ENCODE measurements around the gene NEUROD4.

Gene NEUROD4

GRCh38 chr12:54998958-54999510 is 20.7 kb upstream of the NEUROD4 start:
- DNase-seq: no peak

DNA sequence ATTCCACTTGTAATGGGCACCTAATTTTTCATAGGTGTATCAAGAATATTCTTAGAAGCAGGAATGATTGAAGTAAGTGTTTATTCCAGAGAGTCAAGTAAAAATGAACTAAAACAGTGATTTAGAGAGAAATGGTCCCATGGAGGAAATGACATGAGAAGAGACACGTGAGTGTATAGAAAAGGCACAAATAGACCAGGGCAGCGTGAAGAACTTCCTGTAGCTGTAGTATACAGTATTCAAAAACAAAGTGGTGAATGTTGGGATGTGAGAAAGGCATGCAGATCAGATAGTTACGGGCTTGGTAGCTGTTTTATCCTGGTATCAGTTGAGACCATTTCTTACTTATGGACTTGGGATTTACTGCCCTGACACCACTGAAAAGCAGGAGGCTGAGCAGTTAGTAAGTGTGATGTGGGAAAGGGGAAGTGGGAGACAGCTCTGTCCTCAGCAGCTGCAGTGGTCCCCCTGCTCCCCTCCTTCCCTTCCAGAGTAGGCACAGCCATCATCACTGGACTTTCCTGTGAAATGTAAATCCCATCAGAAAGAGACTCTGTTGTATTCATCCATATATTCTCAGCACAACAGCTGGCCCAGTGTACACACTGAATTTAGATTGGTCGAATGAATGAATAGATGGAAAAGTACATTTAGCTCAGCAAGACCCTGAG is 18.4 kb upstream of the NEUROD4 start:
- no peak for DNase-seq

DNA sequence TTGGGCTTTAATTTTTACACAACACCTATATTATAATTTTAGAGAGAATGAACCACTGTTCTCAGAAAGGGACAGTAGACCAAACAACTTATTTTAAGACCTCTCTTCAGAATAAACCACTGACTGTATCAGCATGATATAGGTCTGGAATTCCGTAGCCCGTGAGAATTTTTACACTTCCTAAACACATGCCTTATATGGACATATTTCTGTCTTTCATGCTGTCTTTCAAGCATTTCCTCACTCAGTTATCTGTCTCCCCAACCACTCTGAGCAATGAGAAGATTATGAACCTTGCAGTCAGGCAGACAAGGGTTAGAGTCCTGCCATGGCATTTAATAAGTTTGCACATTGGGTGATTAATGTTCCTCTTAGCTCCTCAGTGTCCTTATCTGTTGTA is 17.4 kb upstream of the NEUROD4 start:
- DNase-seq: no peak

DNA sequence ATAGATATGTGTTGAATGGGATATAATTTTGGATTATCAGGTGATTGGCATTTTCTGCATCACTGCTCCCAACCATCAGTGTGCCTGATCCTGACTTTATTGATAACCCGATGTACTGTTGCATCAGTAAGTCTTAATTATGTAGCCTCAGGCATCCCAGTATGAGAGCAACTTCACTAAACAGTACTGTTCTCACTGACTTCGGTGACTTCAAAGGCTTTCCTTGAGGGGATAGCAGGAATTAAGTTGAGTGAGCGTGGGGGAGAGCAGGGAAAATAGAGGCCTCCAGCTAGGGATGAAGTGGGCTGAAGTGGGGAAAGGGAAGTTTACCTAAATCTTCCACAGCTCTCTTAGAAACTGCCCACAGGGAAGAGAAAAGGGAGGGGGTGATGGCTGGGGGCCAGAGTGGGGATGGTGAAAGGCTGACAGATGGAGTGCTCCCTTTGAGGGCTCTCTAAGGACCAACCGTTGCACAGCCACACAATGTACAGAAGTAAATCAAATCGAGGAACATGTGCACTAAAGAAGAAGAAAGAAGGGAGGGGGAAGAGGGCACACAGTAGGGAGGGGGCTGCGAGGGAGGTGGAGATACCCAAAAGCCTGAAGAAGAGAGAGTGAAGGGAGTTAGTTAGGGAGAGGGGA is 10.7 kb upstream of the NEUROD4 start:
- DNase-seq: no peak

GRCh38 chr12:55017416-55017925 is 2.3 kb upstream of the NEUROD4 start:
- no peak for DNase-seq

DNA sequence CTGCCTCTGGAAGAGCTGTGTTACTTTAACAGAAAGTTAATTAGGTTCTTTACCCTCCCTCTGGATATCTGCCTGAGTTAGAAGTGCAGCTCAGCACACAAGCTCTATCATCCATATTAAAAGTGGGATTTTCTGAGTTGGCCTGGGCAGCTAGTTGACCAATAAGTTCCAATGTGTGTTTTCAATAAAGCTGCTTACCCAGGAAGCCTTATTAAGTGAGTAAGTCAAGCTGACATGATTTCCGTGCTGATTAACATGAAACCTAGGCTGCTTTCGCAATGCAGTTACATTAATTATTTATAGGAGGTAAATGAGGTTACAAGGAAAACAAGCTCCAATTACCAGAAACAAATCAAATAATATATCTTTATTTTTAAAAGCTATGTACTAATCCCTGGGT is 4.8 kb downstream of the NEUROD4 start:
- no peak for DNase-seq

DNA sequence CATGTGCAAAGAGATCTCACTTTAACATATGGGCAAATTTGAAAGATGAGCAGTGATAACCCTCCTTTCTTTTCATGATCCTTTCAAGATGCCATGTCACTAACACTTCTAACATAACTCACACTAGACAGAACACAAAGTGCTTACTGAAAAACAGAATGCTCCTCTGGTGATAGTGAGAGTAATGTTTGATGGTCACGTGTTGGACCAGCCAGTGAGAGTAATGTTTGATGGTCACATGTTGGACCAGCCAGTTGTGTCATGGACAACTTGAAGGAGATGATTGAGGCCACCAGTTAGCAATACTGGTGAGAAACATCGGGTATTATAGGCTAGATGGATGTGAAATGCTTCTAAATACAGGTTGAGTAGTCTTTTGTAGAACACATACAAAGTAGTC is 5.7 kb downstream of the NEUROD4 start:
- no peak for DNase-seq

- DNase-seq: no peak
Measured at GRCh38 chr12:55034218-55034617, 14.4 kb downstream of the NEUROD4 start.

DNA sequence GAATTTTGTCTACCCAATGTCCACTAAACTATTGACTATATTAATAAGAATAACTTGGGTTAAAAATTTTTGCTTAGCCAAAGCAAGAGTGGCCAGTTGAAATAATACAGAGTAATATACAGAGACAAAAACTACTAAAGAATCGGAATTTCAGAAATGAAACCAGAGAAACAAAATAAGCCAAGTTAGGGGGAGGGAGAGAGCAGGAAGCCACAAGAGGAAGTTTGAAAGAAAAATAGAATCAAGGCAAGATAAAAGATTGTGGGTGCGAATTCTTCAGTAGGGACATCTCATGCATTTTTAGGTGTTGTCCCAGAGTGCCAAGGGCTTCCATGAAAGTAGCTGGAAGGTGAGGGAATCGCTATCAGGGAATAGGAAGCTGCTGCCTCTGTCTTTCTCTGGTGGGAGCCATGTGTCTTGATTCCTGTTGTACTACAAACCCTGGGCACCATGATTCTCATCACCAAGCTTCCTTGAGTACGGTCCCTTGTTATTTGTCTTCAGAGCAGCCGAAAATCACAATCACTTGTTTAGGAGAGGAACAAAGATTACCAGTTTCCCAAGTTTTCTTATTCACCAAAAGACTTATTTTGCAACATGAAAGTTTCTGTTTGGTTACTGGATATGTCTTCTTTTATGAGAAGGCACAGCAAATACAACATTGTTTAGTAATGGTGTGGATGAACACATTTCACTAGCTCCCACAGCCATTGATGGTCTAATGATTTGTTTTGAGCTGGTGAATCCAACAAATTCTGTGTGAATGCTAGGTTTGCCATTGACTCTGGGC is 16.7 kb downstream of the NEUROD4 start:
- DNase-seq: peak; percentile 8

DNA sequence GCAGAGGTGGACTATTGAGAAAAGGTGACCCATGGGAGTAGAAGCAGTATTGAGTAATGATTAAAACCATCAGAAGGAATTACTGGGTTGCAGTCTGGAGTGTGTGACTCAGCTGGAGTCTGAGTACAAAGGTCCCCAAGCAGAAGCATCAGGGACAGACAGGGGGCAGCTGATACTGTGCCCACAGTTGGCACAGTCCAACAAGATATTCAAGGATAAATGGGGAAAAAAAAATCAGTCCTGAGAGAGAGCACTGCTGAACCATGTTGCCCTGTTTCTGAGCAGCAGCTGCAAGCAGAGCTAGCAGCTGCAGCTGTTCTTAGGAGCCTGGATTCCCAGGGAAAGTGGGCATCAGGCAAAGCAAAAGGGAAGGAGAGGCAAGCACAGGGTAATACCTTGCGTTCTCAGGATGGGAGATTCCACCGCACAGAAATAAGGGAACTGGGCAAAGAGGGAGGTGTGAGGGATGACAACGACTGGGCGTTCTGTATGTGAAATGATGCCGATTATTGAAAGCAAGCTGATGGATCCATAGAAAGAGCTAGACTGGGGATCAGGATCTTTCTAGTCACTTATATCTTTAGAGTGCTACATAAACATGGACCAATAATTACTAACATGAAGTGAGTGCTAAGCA is 17.7 kb downstream of the NEUROD4 start:
- no peak for DNase-seq

GRCh38 chr12:55039395-55040354 is 19.9 kb downstream of the NEUROD4 start:
- DNase-seq: no peak

- no peak for DNase-seq
Measured at GRCh38 chr12:55041345-55042055, 21.7 kb downstream of the NEUROD4 start.

- DNase-seq: no peak
Measured at GRCh38 chr12:55043542-55043941, 23.8 kb downstream of the NEUROD4 start.

DNA sequence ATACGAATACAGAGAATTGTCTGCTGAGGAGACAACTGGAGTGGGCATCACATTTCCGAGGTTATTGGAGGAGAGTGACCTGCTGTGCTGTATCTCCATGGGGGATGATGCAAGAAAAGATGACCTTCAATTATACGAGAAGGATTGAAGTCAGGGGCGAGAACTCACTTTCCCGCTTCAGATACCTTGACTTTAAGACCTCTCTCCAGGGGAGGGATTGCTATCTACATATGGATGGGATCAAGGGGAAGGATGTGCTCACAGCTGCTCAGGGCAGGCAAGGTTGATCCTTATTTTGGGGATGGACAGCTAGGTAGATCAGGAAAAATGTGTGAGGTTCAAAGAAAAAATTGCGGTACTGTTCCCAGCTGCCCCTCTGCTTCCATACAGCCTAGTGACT is 24.4 kb downstream of the NEUROD4 start:
- no peak for DNase-seq

- no peak for DNase-seq
Measured at GRCh38 chr12:55049676-55050075, 29.9 kb downstream of the NEUROD4 start.

DNA sequence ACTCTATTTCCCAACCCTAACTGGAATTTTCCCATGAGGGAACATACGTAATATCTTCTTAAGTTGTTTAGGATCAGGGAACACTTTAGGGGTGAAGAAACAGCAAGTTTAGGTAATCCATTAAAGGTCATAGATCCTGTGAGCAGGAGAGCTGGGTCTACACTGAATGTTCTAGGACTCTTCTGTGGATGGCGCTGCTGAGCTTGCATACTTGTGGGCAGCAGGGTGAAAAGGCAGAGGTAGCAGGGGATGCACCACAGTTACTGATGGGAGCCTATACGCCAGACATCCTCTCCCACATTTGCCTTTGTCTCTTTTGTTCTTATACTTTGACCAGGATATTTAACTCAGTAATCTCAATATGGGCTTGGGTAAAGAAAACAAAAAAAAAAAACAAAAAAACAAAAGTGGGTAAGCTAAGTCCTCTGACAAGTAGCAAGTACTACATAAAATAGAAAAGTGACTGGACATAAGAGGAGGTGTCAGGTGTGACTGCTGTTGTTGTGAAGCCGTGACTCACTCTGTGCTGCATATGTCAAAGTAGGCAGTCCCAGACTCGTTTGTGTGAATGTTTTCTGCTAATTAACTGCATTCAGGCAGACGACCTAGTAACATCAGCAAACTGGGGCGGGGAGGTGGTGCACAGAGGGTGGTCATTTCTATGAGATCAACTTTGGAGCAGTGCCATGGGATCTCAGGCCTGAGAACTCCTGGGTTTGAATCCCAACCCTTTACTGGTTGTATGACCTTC is 31.6 kb downstream of the NEUROD4 start:
- no peak for DNase-seq

- DNase-seq: no peak
Measured at GRCh38 chr12:55057481-55057880, 37.7 kb downstream of the NEUROD4 start.

DNA sequence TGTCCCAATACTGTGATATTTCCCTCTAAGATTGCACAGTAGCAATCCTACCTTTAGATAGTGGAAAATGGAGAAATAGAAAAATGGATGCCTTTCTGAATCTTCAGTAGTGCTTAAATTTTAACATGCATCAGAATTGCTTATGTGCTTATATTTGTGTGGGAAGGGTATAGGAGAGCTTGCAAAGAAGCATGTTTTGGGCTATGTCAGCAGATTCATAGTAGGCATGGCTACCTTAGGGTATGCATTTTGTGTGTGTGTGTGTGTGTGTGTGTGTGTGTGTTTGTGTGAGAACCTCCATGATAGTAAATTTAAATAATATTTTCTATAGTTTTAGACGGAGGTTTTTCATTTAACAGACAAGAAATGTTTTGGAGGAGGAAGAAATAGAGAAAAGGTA is 38.3 kb downstream of the NEUROD4 start:
- DNase-seq: no peak

- DNase-seq: no peak
Measured at GRCh38 chr12:55058776-55059175, 39.0 kb downstream of the NEUROD4 start.

GRCh38 chr12:55060470-55060869 is 40.7 kb downstream of the NEUROD4 start:
- DNase-seq: no peak

Data from CD4-positive, alpha-beta T cell treated with Interleukin-21 for 1 hour (primary cell).